HUES48 (cell line): ENCODE data around the gene MEGF10.

Experiments used
- H3K27ac ChIP-seq: one replicate; pipeline ENCODE4 v1.7.0; 2013; ENCODE audit warnings: low read depth, low read length, inconsistent platforms
- H3K27me3 ChIP-seq: 2 replicates; pipeline ENCODE4 v1.6.1; 2013; ENCODE audit warnings: mild to moderate bottlenecking, low read length; ENCODE audit not compliant: control insufficient read depth, insufficient read depth
- H3K36me3 ChIP-seq: 2 replicates; pipeline ENCODE4 v1.6.1; 2013; ENCODE audit warnings: low read length; ENCODE audit not compliant: control insufficient read depth, insufficient read depth
- H3K4me1 ChIP-seq: 2 replicates; pipeline ENCODE4 v1.6.1; 2013; ENCODE audit warnings: mild to moderate bottlenecking, low read length; ENCODE audit not compliant: control insufficient read depth, insufficient read depth
- H3K4me3 ChIP-seq: 2 replicates; pipeline ENCODE4 v1.5.1; 2013; ENCODE audit warnings: mild to moderate bottlenecking, low read depth, low read length
- H3K9ac ChIP-seq: 2 replicates; pipeline ENCODE4 v1.6.1; 2013; ENCODE audit warnings: mild to moderate bottlenecking, low read depth, low read length, moderate library complexity
- H3K9me3 ChIP-seq: 2 replicates; pipeline ENCODE4 v1.6.1; 2013; ENCODE audit warnings: low read length; ENCODE audit not compliant: control insufficient read depth, insufficient read depth

Gene MEGF10

GRCh38 chr5:127344931-127345330 is 54.3 kb downstream of the MEGF10 start:
- H3K9ac ChIP-seq = no peak overlapping the region
- H3K4me1 ChIP-seq = peaks cover 13% of the 10 kb centered on the region

GRCh38 chr5:127351418-127351817 is 60.8 kb downstream of the MEGF10 start:
- no peak overlapping the region for H3K4me3 ChIP-seq
- no peaks in the 10 kb centered on the region; the same call in 1 of the 2 replicates for H3K4me1 ChIP-seq
- no peaks in the 10 kb centered on the region for H3K9me3 ChIP-seq
- no peak overlapping the region for H3K9ac ChIP-seq
- no peak overlapping the region for H3K27ac ChIP-seq
- no peaks in the 10 kb centered on the region for H3K27me3 ChIP-seq
- 0 out of 2 replicates have a peak, but pooled peaks cover 6% of the 10 kb centered on the region for H3K36me3 ChIP-seq

More at GRCh38 chr5:127344931-127345330, 54.3 kb downstream of the MEGF10 start:
- no peaks in the 10 kb centered on the region for H3K27me3 ChIP-seq
- H3K36me3 ChIP-seq = peaks cover 39% of the 10 kb centered on the region
- no peak overlapping the region for H3K4me3 ChIP-seq
- H3K9me3 ChIP-seq = 0 out of 2 replicates have a peak, but pooled peaks cover 2% of the 10 kb centered on the region
- no peak overlapping the region for H3K27ac ChIP-seq

GRCh38 chr5:127352068-127352467 is 61.5 kb downstream of the MEGF10 start:
- no peak overlapping the region for H3K27ac ChIP-seq
- no peaks in the 10 kb centered on the region for H3K27me3 ChIP-seq
- H3K36me3 ChIP-seq = 0 out of 2 replicates have a peak, but pooled peaks cover 6% of the 10 kb centered on the region
- H3K4me3 ChIP-seq = no peak overlapping the region
- no peaks in the 10 kb centered on the region for H3K9me3 ChIP-seq
- no peaks in the 10 kb centered on the region; the same call in 1 of the 2 replicates for H3K4me1 ChIP-seq
- no peak overlapping the region for H3K9ac ChIP-seq

DNA sequence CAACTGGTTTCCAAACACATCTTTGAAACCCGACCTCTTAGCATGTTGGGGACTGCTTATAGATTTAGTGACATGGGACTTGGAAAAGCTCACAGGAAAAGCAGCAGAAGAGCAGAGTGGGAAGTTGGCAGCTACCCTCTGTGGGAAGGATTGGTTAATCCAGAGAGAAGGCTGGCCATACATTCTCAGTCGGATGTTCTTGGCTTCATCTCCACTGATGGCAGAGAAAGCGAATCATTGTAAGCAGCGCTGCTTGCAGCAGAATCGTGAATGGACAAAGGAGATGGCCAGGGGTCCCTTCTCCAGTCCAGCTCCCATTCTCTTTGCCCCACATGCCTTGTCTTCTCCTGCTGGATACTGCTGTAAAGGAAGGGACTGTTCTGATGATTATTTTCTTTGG is 62.7 kb downstream of the MEGF10 start:
- H3K36me3 ChIP-seq = 0 out of 2 replicates have a peak, but pooled peaks cover 6% of the 10 kb centered on the region
- no peaks in the 10 kb centered on the region for H3K27me3 ChIP-seq
- H3K4me1 ChIP-seq = peaks cover 7% of the 10 kb centered on the region; the same call in 1 of the 2 replicates
- no peak overlapping the region for H3K9ac ChIP-seq
- H3K9me3 ChIP-seq = no peaks in the 10 kb centered on the region
- no peak overlapping the region for H3K4me3 ChIP-seq
- no peak overlapping the region for H3K27ac ChIP-seq

DNA sequence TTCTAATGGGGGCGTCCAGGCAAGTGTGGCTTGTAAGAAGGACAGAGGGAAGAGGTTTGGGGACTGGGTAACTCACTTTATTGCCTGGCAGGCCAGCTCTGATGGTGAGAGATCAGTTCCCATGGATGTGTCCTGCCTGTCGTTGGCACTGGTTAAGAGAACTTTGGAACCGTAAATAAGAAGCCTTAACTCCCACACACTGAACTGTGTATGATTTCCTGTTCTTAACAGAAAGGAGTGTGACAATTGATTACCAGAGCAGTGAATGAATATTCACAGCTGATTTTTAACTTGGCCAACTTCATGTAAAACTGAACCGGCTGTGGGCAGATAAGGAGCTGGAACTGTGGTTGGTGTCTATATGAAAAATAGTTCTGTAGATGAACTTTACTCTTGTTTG is 63.2 kb downstream of the MEGF10 start:
- Histone ChIP-seq H3K4me3 (no peak overlapping the region), H3K9me3 (no peaks in the 10 kb centered on the region), H3K9ac (no peak overlapping the region), H3K4me1 (peaks cover 11% of the 10 kb centered on the region; the same call in 1 of the 2 replicates), H3K27ac (no peak overlapping the region), H3K36me3 (0 out of 2 replicates have a peak, but pooled peaks cover 6% of the 10 kb centered on the region), H3K27me3 (no peaks in the 10 kb centered on the region)

DNA sequence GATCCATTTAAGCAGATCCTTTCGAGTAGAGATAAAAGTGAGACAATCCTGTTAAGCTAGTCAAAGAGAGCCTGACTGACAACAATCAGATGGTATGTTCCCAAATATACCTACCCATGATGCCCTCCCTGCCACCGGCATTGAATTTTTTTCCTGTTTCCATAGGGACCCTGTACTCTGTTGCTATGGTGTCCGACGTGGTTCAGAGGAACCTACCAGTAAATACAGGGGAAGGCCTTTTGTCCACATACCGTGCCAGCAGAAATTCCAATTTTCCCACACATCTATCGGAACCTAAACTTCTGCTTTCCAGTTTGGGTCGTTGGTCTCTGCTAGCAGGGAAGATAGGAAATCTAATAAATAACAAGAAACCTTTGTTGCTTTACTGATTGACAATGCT is 64.7 kb downstream of the MEGF10 start:
- no peaks in the 10 kb centered on the region for H3K9me3 ChIP-seq

DNA sequence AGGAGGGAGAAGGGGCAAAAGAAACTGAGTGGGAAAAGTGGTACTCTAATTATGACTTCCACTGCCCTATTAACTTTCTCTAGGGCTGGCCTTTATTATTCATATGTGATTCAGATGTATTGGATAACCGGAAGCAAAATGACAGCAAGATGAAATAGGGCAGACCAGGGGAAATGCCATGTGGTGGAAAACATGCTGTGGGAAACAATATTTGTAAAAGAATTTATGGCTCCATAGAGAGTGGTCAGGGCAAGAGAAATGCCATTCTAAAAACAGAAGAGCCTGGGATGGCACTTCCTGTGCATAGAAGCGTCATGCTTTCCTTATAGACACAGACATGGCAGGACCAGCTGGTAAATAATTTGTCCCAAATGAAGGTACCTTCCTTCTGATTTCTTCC is 67.7 kb downstream of the MEGF10 start:
- Histone ChIP-seq H3K27ac (no peak overlapping the region), H3K27me3 (no peaks in the 10 kb centered on the region), H3K4me1 (peaks cover 14% of the 10 kb centered on the region; the same call in 1 of the 2 replicates), H3K36me3 (0 out of 2 replicates have a peak, but pooled peaks cover under 1% of the 10 kb centered on the region), H3K4me3 (no peak overlapping the region), H3K9me3 (no peaks in the 10 kb centered on the region), H3K9ac (no peak overlapping the region)

More for the DNA sequence above, 64.7 kb downstream of the MEGF10 start:
- Histone ChIP-seq H3K9ac (no peak overlapping the region), H3K36me3 (0 out of 2 replicates have a peak, but pooled peaks cover 6% of the 10 kb centered on the region), H3K27me3 (no peaks in the 10 kb centered on the region), H3K27ac (no peak overlapping the region), H3K4me3 (no peak overlapping the region), H3K4me1 (peaks cover 14% of the 10 kb centered on the region; the same call in 1 of the 2 replicates)

DNA sequence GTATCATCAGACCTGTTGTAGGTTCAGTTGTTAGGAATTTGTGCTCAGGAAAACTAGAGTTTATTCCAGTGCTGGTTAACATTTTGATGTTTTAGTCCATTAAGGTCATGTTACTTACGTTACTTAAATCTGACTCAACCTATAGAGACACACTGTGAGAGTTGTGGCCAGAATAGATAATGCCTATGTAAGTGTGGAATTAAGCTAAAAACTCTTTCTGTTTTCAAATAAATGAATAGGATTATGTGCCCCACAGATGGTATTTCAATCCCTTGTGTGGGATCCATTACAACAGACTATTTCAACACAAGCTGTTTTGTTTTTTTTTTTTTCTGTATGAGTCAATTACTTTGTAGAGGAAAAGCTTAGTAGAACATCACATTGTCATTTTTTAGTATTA is 68.1 kb downstream of the MEGF10 start:
- no peak overlapping the region for H3K27ac ChIP-seq
- H3K9ac ChIP-seq = no peak overlapping the region
- no peak overlapping the region for H3K4me3 ChIP-seq

GRCh38 chr5:127359502-127359901 is 68.9 kb downstream of the MEGF10 start:
- H3K27me3 ChIP-seq = no peaks in the 10 kb centered on the region
- H3K27ac ChIP-seq = no peak overlapping the region
- no peaks in the 10 kb centered on the region for H3K9me3 ChIP-seq
- no peak overlapping the region for H3K4me3 ChIP-seq
- H3K36me3 ChIP-seq = no peaks in the 10 kb centered on the region
- no peak overlapping the region for H3K9ac ChIP-seq
- peaks cover 14% of the 10 kb centered on the region; the same call in 1 of the 2 replicates for H3K4me1 ChIP-seq

More for the DNA sequence above, 68.1 kb downstream of the MEGF10 start:
- Histone ChIP-seq H3K9me3 (no peaks in the 10 kb centered on the region), H3K36me3 (no peaks in the 10 kb centered on the region), H3K27me3 (no peaks in the 10 kb centered on the region), H3K4me1 (peaks cover 14% of the 10 kb centered on the region; the same call in 1 of the 2 replicates)

DNA sequence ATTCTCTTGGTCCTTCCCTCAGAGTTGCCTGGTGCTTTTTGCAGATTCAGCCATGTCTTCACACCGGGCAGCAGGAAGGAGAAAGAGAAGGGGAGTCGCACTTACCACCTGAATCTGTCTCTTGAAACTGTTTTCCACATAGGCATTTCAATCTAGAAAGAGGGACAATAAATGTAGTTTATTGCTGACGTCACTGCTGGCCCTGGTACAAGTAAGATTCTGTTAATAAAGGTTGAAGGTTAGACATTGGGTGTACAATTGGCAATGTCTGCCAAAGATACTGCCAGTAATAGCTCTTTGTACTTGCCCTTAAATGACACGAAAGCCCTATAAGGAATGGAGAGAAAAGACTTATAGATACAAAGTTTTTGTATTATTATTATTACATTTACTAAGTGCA is 72.8 kb downstream of the MEGF10 start:
- H3K9me3 ChIP-seq = no peaks in the 10 kb centered on the region
- H3K36me3 ChIP-seq = no peaks in the 10 kb centered on the region
- H3K27me3 ChIP-seq = no peaks in the 10 kb centered on the region
- H3K27ac ChIP-seq = no peak overlapping the region
- H3K4me3 ChIP-seq = no peak overlapping the region
- H3K4me1 ChIP-seq = peaks cover 13% of the 10 kb centered on the region; the same call in 1 of the 2 replicates
- no peak overlapping the region for H3K9ac ChIP-seq

DNA sequence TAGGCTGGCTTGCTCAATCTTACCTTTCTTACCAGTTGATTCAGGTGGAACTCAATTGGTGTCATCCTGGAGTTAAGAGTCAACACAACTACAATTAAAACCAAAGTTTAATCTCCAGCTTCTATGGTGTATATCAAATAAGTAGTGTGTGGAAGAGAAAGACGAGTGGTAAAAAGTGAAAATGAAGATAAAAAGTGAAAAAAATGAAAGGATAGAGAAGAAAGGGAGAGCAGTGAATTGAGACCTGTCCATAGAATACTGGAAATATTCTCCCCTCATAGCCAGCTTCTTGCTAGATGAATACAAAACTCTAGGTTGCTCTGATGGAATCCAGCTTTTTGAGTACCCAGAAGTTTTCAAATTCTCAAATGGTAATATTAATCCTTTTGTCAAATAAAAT is 76.4 kb downstream of the MEGF10 start:
- no peaks in the 10 kb centered on the region for H3K27me3 ChIP-seq
- no peak overlapping the region for H3K27ac ChIP-seq
- 0 out of 2 replicates have a peak, but pooled peaks cover 3% of the 10 kb centered on the region for H3K36me3 ChIP-seq
- peaks cover 6% of the 10 kb centered on the region; the same call in 1 of the 2 replicates for H3K4me1 ChIP-seq
- H3K4me3 ChIP-seq = no peak overlapping the region
- no peaks in the 10 kb centered on the region for H3K9me3 ChIP-seq
- no peak overlapping the region for H3K9ac ChIP-seq
